Uterus (tissue), 2 donors: ENCODE measurements around the gene RRAS.

Experiments
- CTCF ChIP-seq, 4 experiments: fragments of 200-600 bp in 2 of 4; fragments of 450-650 bp in 2 of 4; sonication (generic) in 2 of 4; IDR thresholded peaks; one replicate each; pipeline ENCODE4 v1.5.1; 2016 to 2019; ENCODE audit warnings: antibody characterized with exemption in 4 of 4, mild to moderate bottlenecking in 2 of 4, moderate library complexity in 1 of 4
- POLR2A ChIP-seq, 2 donors: fragments of 450-650 bp; IDR thresholded peaks; one replicate each; pipeline ENCODE4 v1.6.1; 2016; ENCODE audit warnings: antibody characterized with exemption in 2 of 2, mild to moderate bottlenecking in 1 of 2, moderate library complexity in 1 of 2

GRCh38 chr19:49677901-49678674 lies 38.1 kb upstream of the RRAS start:
- TF ChIP-seq CTCF (IDR thresholded peaks at IDR 0.05) (peak; percentile 37 to 62 (median 52)), POLR2A (IDR thresholded peaks at IDR 0.05) (no peak)
